Liver (tissue), 3 donors: Measurements from ENCODE around the gene WNT10A.

Experiments used
- CTCF ChIP-seq: fragments of 150-350 bp; IDR thresholded peaks from 2 replicates; pipeline ENCODE4 v1.5.1; 2017; ENCODE audit warnings: improper control_type of control experiment, low read depth, low read length; ENCODE audit not compliant: missing input control
- EGR1 ChIP-seq, 2 donors: IDR thresholded peaks; 2 replicates each; pipeline ENCODE4 v1.6.1; 2016 to 2018; ENCODE audit warnings: antibody characterized with exemption in 2 of 2, low read depth in 2 of 2
- GABPA ChIP-seq, 2 donors: IDR thresholded peaks in 1 of 2; conservative IDR thresholded peaks in 1 of 2; 2 replicates each; pipeline ENCODE4 v1.6.1; 2016; ENCODE audit warnings: antibody characterized with exemption in 2 of 2, mild to moderate bottlenecking in 1 of 2, moderate library complexity in 1 of 2
- HNF4A ChIP-seq, 2 donors: conservative IDR thresholded peaks; 2 replicates each; pipeline ENCODE4 v1.6.1; 2016; ENCODE audit warnings: antibody characterized with exemption in 2 of 2, mild to moderate bottlenecking in 2 of 2
- MAX ChIP-seq: IDR thresholded peaks from 2 replicates; pipeline ENCODE4 v1.6.1; 2016; ENCODE audit warnings: antibody characterized with exemption
- RAD21 ChIP-seq, 2 donors: IDR thresholded peaks; 2 replicates each; pipeline ENCODE4 v1.6.1; 2016; ENCODE audit warnings: antibody characterized with exemption in 2 of 2, mild to moderate bottlenecking in 2 of 2
- TAF1 ChIP-seq: conservative IDR thresholded peaks from 2 replicates; pipeline ENCODE4 v1.6.1; 2016; ENCODE audit warnings: antibody characterized with exemption, mild to moderate bottlenecking
- TF ChIP-seq, protein P1 (sequence below): IDR thresholded peaks from 2 replicates; pipeline ENCODE4 v1.6.1; 2016; ENCODE audit warnings: antibody characterized with exemption, mild to moderate bottlenecking
- donor health status: healthy.
- donor health status: healthy.

DNA sequence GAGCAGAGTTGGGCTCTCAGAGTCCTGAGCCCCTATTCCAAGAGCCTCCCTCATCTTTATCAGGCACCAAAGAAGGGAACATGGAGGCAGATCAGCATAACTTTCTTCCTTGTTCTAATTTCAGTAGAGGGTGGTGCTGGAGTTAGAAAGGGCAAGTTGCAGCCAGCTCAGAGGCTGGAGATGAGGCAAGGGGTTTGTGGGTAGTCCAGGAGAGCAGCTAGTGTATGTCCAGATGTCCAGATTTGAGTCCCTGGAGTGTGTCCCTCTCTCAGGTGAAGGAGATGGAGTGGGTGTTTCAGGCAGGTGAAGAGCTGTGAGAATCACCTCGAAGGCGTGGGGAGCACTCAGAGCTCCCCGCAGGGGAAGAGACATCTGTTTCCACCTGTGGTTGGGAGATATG, 48.6 kb upstream of the WNT10A start:
- TF ChIP-seq CTCF (no peak), EGR1 (IDR thresholded peaks at IDR 0.05; ENCODE audit: low read depth in 2 of 2) (no peak), TAF1 (no peak), GABPA (IDR thresholded peaks at IDR 0.05 in 1 of 2, conservative IDR thresholded peaks at IDR 0.05 in 1 of 2) (no peak), RAD21 (IDR thresholded peaks at IDR 0.05) (no peak), MAX (no peak), HNF4A (conservative IDR thresholded peaks at IDR 0.05) (no peak)
- TF ChIP-seq, protein P1, sequence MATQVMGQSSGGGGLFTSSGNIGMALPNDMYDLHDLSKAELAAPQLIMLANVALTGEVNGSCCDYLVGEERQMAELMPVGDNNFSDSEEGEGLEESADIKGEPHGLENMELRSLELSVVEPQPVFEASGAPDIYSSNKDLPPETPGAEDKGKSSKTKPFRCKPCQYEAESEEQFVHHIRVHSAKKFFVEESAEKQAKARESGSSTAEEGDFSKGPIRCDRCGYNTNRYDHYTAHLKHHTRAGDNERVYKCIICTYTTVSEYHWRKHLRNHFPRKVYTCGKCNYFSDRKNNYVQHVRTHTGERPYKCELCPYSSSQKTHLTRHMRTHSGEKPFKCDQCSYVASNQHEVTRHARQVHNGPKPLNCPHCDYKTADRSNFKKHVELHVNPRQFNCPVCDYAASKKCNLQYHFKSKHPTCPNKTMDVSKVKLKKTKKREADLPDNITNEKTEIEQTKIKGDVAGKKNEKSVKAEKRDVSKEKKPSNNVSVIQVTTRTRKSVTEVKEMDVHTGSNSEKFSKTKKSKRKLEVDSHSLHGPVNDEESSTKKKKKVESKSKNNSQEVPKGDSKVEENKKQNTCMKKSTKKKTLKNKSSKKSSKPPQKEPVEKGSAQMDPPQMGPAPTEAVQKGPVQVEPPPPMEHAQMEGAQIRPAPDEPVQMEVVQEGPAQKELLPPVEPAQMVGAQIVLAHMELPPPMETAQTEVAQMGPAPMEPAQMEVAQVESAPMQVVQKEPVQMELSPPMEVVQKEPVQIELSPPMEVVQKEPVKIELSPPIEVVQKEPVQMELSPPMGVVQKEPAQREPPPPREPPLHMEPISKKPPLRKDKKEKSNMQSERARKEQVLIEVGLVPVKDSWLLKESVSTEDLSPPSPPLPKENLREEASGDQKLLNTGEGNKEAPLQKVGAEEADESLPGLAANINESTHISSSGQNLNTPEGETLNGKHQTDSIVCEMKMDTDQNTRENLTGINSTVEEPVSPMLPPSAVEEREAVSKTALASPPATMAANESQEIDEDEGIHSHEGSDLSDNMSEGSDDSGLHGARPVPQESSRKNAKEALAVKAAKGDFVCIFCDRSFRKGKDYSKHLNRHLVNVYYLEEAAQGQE: no peak
